Activated CD4-positive, alpha-beta T cell treated with anti-CD3 and anti-CD28 coated beads, Interleukin-2, amount 50 U/mL, for 1 hour (primary cell): ENCODE data around the gene PIGN.

ENCODE experiments used
- DNase-seq: peaks from one replicate; pipeline ENCODE4 v3.0.0-alpha.2; 2020

PIGN gene

GRCh38 chr18:62186774-62187542 lies at the start of gene PIGN, which contains the start of gene RELCH:
Gene PIGN, minus strand, starts transcription at chr18:62187056. Its CDS starts 25,703 bp downstream, at chr18:62161353.
Gene RELCH, plus strand, starts transcription at chr18:62187255. Its CDS starts 251 bp downstream, at chr18:62187506.
- DNase-seq = peak; percentile 92

- DNase-seq = no peak
Measured at GRCh38 chr18:62236252-62236651, 49.4 kb upstream of the PIGN start.

DNA sequence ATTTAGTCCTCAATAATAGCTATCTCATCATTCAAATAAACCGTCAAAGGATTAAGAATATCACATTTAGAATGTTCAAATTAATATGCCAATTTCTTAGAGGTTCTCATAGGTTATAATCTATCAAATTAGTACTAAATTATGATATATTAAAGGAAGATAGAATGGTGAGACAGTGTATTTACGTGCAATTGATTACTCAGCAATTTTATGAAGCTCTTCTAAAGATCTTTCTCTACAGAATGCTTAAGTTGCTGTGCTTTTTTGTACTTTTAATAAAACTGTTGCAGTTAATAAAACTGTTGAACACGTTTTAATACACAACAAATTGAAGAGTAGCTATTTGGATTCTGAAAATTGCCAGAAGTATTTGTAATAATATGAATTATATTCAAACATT lies 39.2 kb upstream of the PIGN start:
- DNase-seq = no peak

DNA sequence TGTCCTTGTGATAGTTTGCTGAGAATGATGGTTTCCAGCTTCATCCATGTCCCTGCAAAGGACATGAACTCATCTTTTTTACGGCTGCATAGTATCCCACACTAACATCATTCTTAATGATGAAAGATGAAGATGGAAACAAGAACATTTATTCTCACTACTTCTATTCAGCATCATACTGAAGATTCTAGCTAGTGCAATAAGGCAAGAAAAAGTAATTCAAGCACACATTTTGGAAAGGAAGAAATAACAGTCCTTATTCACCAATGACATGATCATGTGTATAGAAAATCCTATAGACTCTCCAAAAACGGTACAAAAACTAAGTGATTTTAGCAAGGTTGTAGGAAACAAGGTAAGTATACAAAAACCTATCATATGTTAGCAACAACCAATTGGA lies 37.4 kb upstream of the PIGN start:
- DNase-seq = no peak

GRCh38 chr18:62214790-62215189 lies 27.9 kb upstream of the PIGN start:
- no peak for DNase-seq

DNA sequence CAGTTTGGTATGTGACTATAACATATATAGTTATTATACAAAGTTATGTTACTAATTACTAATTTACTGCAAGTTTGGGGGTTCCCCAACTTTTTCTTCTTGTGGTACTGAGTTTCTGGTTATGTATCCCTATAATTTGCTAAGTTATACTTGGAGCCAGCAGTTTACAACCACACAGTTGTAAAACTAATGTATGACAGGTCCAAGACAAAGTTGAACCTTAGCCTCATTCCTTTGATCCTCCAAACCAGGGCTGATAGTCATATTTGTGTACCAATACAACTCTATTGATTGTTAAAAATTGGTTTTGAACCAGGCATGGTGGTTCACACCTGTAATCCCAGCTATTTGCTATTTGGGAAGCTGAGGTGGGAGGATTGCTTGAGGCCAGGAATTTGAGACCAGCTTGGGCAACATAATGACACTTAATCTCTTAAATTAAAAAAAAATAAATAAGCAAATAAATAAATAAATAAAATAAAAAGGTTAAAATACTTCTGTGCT lies 24.5 kb upstream of the PIGN start:
- no peak for DNase-seq

DNA sequence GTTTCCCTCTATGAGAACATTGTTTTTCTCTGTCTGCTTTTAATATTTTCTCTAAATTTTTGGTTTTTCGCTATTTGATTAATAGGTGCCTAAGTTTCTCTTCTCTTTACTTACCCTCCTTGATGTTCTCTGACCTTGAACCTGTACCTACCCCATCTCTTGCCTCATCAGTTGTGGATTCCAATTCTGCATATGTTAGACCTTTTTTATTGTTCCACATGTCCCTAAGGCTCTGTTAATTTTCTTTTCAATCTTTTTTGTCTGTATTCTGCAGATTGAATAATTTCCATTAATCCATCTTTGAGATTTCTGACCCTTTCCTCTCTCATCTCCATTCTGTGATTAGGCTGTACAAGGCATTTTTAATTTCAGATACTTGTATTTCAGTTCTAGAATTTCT lies 23.3 kb upstream of the PIGN start:
- DNase-seq = no peak

DNA sequence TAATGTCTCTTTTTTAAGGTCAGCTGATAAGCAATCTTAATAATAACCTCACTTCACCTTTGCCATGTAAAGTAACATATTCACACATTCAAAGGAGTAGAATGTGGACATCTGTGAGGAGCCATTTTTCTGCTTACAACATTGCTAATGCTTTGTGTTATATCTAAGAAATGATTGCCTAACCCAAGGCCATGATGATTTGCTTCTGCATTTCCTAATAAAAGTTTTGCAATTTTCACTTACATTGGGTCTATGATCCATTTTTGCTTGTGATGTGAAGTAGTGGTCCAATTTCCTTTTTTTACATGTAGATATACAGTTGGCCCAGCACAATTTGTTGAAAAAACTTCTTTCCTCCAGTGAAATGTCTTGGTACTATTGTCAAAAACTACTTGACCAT lies 22.2 kb upstream of the PIGN start:
- DNase-seq = no peak

- DNase-seq = no peak
Measured at GRCh38 chr18:62206593-62206992, 19.7 kb upstream of the PIGN start.

GRCh38 chr18:62205824-62206223 lies 19.0 kb upstream of the PIGN start:
- no peak for DNase-seq

DNA sequence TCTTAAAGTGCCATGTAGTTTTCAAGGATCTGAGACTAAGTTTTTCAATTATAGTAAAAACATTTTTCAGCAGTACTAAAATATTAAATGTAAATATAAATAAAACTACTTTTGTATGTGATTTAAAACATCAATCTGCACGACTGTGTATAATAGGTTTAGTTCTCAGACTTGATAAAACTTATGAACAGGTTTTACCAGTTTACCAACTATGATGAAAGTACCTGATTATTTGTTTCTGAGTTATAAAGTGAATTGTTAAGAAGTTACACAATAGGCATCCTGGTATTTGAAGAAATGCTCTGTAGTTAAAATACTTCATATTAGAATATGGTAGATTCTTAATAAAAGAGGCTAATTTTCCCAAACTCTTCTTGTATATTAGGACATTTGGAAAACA lies 15.0 kb upstream of the PIGN start:
- DNase-seq = no peak

DNA sequence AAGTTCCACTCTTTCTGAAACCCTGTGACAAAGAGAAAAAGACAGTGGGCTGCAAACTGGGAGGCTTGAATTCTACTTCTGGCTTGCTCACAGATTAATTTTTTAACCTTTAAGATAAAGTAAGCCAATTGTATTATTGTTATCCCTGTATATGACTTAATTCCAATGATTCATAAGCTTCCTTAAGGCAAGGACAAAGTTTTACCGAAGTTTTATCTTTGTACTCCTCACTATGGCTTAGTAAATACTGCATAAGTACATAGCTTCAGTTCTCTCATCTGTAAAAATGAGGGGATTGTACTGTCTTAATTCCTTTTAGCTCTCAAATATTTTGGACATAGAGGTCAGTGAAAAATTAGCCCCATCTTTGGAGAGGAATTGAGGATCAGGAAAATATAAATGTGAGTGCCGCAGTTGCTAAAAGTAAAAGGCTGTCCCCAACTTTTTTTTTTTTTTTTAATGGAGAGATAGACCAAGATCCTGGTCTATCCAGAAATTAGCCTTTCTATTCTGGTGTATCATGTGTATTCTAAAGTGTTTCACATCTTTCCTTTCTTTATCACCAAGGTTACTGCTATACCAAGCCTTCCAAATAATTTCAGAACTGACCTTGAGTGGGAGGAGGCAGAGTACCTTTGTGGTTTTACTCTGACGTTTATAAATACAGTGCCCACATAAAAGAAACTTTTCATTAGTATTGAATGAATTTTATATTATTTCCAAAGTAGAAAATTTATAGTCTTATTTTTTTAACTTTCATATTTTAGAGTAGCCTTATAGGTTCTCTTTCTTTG lies 13.5 kb upstream of the PIGN start:
- no peak for DNase-seq

DNA sequence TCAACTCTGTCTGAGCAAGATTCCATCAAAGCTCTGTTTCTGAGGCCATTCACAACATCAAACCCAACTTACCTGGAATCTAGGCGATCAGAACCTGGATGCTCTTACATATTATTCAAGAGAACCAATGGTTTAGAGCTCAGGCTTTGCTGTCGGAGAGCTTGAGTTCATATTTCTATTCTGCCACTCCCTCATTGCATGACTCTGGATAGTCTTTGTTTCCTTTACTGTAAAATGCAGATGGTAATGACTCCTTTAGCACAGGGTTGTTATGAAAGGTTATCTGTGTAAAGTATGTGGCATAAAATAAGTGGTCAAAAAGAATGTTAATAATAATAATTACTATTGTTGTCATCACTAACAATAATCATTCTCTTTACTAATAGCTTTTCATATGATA lies 12.8 kb upstream of the PIGN start:
- DNase-seq = no peak

DNA sequence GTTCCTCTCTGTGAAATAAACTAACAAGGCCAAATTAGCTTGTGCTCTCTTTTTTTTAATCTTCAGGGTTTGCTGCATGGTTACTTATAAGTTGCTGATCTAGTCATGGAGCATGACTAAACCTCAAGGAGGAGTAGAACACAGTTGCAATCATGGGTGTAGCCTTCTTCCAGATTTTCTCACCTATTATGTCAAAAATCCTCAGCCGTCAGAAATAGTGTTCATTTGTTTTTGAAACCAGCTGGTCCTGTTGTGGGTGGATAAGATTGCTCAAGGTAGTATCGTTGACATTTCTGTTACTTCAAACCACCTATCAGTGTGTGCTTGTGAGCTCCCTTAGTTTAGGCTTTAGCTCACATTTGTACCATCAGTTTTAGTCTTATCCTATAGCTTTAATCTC lies 11.4 kb upstream of the PIGN start:
- no peak for DNase-seq

DNA sequence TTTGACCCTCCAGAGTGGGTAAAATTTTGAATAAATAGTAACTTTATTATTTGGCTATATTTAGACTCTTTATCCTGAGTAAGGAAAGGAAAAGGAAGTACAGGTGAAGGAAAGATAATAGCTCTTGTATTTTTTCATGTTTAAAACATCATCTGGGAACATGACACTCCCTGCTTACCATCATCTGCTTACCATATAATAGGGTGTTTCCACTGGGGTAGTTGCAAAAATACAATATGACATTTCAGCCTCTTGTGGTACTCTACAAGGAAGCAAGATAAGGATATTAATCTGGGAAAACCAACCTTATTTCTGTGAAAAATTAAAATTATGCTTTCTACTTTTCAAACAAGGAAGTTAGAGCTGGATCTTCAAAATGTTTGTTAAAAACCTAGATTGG lies 10.1 kb upstream of the PIGN start:
- no peak for DNase-seq

GRCh38 chr18:62196079-62196478 lies 9.2 kb upstream of the PIGN start:
- no peak for DNase-seq

GRCh38 chr18:62189208-62189607 lies 2.4 kb upstream of the PIGN start:
- no peak for DNase-seq

- DNase-seq = peak; percentile 19
Measured at GRCh38 chr18:62187543-62188510, 971 bp upstream of the PIGN start.

DNA sequence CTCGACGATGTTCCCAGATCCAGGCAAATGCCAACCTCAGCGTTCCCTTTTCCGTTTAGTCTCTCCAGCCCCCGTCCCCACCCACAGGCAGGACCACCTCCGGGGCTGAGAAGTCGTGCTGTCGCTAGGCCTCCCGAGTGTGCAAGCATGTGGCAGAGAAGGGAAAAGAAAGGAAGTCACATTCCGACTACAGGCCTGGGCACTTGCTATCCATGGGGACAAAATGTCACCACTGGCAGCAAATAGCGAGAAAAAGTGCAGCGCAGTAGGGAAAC lies 420 bp downstream of the PIGN start:
- DNase-seq = no peak

GRCh38 chr18:62183578-62184195 lies 3.2 kb downstream of the PIGN start:
- peak; percentile 31 for DNase-seq

GRCh38 chr18:62182220-62182619 lies 4.6 kb downstream of the PIGN start:
- DNase-seq = no peak

DNA sequence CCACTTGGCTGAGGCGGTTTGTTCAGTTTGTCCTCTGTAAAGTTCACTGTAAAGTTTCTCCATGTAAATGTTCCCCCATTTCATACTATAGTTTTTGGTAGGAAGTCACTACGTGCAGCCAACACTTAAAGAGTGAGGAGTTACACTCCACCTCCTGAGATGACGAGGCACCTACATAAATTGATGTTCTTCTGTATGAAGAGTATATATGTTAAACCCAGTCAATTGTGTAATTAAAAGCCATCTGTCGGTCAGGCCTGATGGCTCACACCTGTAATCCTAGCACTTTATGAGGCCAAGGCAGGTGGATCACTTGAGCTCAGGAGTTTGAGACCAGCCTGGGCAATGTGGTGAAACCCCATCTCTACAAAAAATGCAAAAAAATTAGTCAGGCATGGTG lies 7.6 kb downstream of the PIGN start:
- no peak for DNase-seq

DNA sequence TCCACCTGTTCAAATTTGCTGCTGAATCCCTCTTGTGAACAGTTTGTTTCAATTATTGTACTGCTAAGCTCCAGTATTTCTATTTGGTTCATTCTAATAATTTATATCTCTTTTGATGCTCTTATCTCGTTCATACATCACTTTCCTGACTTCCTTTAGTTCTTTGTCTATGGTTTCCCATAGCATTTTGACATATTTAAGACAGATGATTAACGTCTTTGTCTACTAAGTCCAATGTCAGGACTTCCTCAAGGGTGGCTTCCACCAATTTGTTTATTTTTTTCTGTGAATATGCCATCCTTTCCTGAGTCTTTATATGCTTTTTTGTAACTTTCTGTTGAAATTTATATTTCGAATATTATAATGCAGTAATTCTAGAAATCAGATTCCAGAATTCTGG lies 9.6 kb downstream of the PIGN start:
- no peak for DNase-seq
